ENCODE measurements around the gene SALL2. TPM values are rescaled to one million over a fixed set of nuclear protein-coding genes. Genes with fewer than 3 reads are reported as not detected.

SALL2 gene
- total RNA-seq, 1 experiment from 2014 or later = 3.5 TPM

- no peak for DNase-seq
- BruUV-seq (replicated peaks) = no TSS peak
- Mint-ChIP-seq H3K4me1 (ENCODE audit: low read depth, unreplicated experiment) (peaks cover 1% of the 10 kb centered on the region), H3K27me3 (ENCODE audit: unreplicated experiment) (no peaks in the 10 kb centered on the region), H3K36me3 (ENCODE audit: insufficient read depth, unreplicated experiment) (peaks cover 36% of the 10 kb centered on the region), H3K27ac (ENCODE audit: unreplicated experiment) (no peak overlapping the region), H3K9me3 (ENCODE audit: low read depth, unreplicated experiment) (no peaks in the 10 kb centered on the region), H3K4me3 (ENCODE audit: low read depth, unreplicated experiment) (no peak overlapping the region)
- CTCF ChIA-PET = no interaction called here
- intact Hi-C loops (cut with micrococcal nuclease; ENCODE audit: unreplicated experiment) = no loop called here
- TF ChIP-seq CTCF (IDR thresholded peaks at IDR 0.05; ENCODE audit: unreplicated experiment) = no peak
Measured at GRCh38 chr14:21503376-21503775, 22.8 kb downstream of the SALL2 start.

GRCh38 chr14:21501568-21501967 lies 24.6 kb downstream of the SALL2 start:
- no peak for TF ChIP-seq CTCF (IDR thresholded peaks at IDR 0.05; ENCODE audit: unreplicated experiment)
- DNase-seq = no peak
- Mint-ChIP-seq H3K27ac (ENCODE audit: unreplicated experiment) (no peak overlapping the region), H3K27me3 (ENCODE audit: unreplicated experiment) (no peaks in the 10 kb centered on the region), H3K36me3 (ENCODE audit: insufficient read depth, unreplicated experiment) (peaks cover 41% of the 10 kb centered on the region), H3K4me1 (ENCODE audit: low read depth, unreplicated experiment) (no peaks in the 10 kb centered on the region), H3K9me3 (ENCODE audit: low read depth, unreplicated experiment) (no peaks in the 10 kb centered on the region), H3K4me3 (ENCODE audit: low read depth, unreplicated experiment) (no peak overlapping the region)
- CTCF ChIA-PET = interaction anchor here (0.5 kb wide), 1 partner anchor 53 kb away, joined by 4 read pairs; no protein-coding TSS in a partner anchor
- no TSS peak for BruUV-seq (replicated peaks)
- intact Hi-C loops (cut with micrococcal nuclease; ENCODE audit: unreplicated experiment) = no loop called here

GRCh38 chr14:21498540-21499526 lies 27.3 kb downstream of the SALL2 start:
- peak; percentile 40 for DNase-seq
- Mint-ChIP-seq H3K27me3 (ENCODE audit: unreplicated experiment) (no peaks in the 10 kb centered on the region), H3K4me3 (ENCODE audit: low read depth, unreplicated experiment) (no peak overlapping the region), H3K4me1 (ENCODE audit: low read depth, unreplicated experiment) (no peaks in the 10 kb centered on the region), H3K36me3 (ENCODE audit: insufficient read depth, unreplicated experiment) (peaks cover 48% of the 10 kb centered on the region), H3K9me3 (ENCODE audit: low read depth, unreplicated experiment) (no peaks in the 10 kb centered on the region), H3K27ac (ENCODE audit: unreplicated experiment) (no peak overlapping the region)
- intact Hi-C loops (cut with micrococcal nuclease; ENCODE audit: unreplicated experiment) = loop anchor here (1.0 kb wide), 1 partner anchor 58 kb away; no protein-coding TSS in a partner anchor
- TSS peak; percentile 3 for BruUV-seq (replicated peaks)
- CTCF ChIA-PET = interaction anchor here (0.7 to 1.7 kb wide), 3 partner anchors 12 to 251 kb away, joined by 3 to 11 read pairs (median 7); partner anchors contain the start of gene METTL3
- TF ChIP-seq CTCF (IDR thresholded peaks at IDR 0.05; ENCODE audit: unreplicated experiment) = peak; percentile 43

GRCh38 chr14:21496453-21496852 lies 29.7 kb downstream of the SALL2 start:
- no peak overlapping the region for H3K27ac Mint-ChIP-seq (ENCODE audit: unreplicated experiment)
- no peaks in the 10 kb centered on the region for H3K4me1 Mint-ChIP-seq (ENCODE audit: low read depth, unreplicated experiment)
- H3K4me3 Mint-ChIP-seq (ENCODE audit: low read depth, unreplicated experiment) = no peak overlapping the region
- intact Hi-C loops (cut with micrococcal nuclease; ENCODE audit: unreplicated experiment) = no loop called here
- no peak for DNase-seq
- TF ChIP-seq CTCF (IDR thresholded peaks at IDR 0.05; ENCODE audit: unreplicated experiment) = no peak
- H3K9me3 Mint-ChIP-seq (ENCODE audit: low read depth, unreplicated experiment) = no peaks in the 10 kb centered on the region
- peaks cover 58% of the 10 kb centered on the region for H3K36me3 Mint-ChIP-seq (ENCODE audit: insufficient read depth, unreplicated experiment)
- no TSS peak for BruUV-seq (replicated peaks)
- CTCF ChIA-PET = no interaction called here
- no peaks in the 10 kb centered on the region for H3K27me3 Mint-ChIP-seq (ENCODE audit: unreplicated experiment)
